HepG2 (cell line): ENCODE results near the gene KAT14. TPM values are rescaled to one million over a fixed set of nuclear protein-coding genes. Genes with fewer than 3 reads are reported as not detected.

Source experiments
- BORCS8-MEF2B ChIP-seq: sonication (generic); formaldehyde crosslinking; IDR thresholded peaks from 2 replicates; pipeline ENCODE4 v1.8.0; 2022; ENCODE audit warnings: mild to moderate bottlenecking, missing genetic modification reagents
- CSRNP1 ChIP-seq: sonication (generic); formaldehyde crosslinking; IDR thresholded peaks from 2 replicates; pipeline ENCODE4 v1.8.1; 2023; ENCODE audit warnings: mild to moderate bottlenecking, missing genetic modification reagents
- DRAP1 ChIP-seq: IDR thresholded peaks from 2 replicates; pipeline ENCODE4 v1.6.1; 2016; ENCODE audit warnings: missing genetic modification reagents, missing compliant biosample characterization
- EEA1 ChIP-seq: sonication (generic); formaldehyde crosslinking; IDR thresholded peaks from 2 replicates; pipeline ENCODE4 v1.5.1; 2020; ENCODE audit warnings: mild to moderate bottlenecking, missing genetic modification reagents, borderline replicate concordance
- FUBP1 ChIP-seq: sonication (generic); formaldehyde crosslinking; IDR thresholded peaks from 2 replicates; pipeline ENCODE4 v1.5.1; 2020; ENCODE audit warnings: missing genetic modification reagents, mild to moderate bottlenecking, borderline replicate concordance
- HOXA3 ChIP-seq: sonication (generic); formaldehyde crosslinking; IDR thresholded peaks from 2 replicates; pipeline ENCODE4 v1.5.0; 2020; ENCODE audit warnings: missing genetic modification reagents
- IKZF4 ChIP-seq: sonication (generic); formaldehyde crosslinking; IDR thresholded peaks from 2 replicates; pipeline ENCODE4 v1.5.1; 2020; ENCODE audit warnings: borderline replicate concordance, mild to moderate bottlenecking, low read depth, missing genetic modification reagents; ENCODE audit errors: not compliant biosample characterization
- NR2F1 ChIP-seq, 2 experiments: fragments of 450-650 bp in 1 of 2; formaldehyde crosslinking in 1 of 2; IDR thresholded peaks; 2 replicates each; pipeline versions ENCODE4 v1.5.0 to v1.6.1; 2016 to 2020; ENCODE audit warnings: mild to moderate bottlenecking in 1 of 2, missing compliant biosample characterization in 1 of 2, missing genetic modification reagents in 1 of 2, moderate library complexity in 1 of 2
- PRMT3 ChIP-seq: sonication (generic); formaldehyde crosslinking; IDR thresholded peaks from 2 replicates; pipeline ENCODE4 v1.8.1; 2022; ENCODE audit warnings: low read depth, mild to moderate bottlenecking, moderate library complexity, missing genetic modification reagents, borderline replicate concordance
- RBFOX2 ChIP-seq: fragments of 200-400 bp; formaldehyde crosslinking; IDR thresholded peaks from 2 replicates; pipeline ENCODE4 v1.6.1; 2017; ENCODE audit warnings: low read depth, mild to moderate bottlenecking, low read length
- SALL1 ChIP-seq: sonication (generic); formaldehyde crosslinking; IDR thresholded peaks from 2 replicates; pipeline ENCODE4 v1.8.0; 2022; ENCODE audit warnings: mild to moderate bottlenecking, missing genetic modification reagents
- SNAI1 ChIP-seq: sonication (generic); formaldehyde crosslinking; IDR thresholded peaks from 2 replicates; pipeline ENCODE4 v1.5.0; 2020; ENCODE audit warnings: mild to moderate bottlenecking, missing genetic modification reagents, borderline replicate concordance
- SNAPC2 ChIP-seq: sonication (generic); formaldehyde crosslinking; IDR thresholded peaks from 2 replicates; pipeline ENCODE4 v1.8.1; 2022; ENCODE audit warnings: mild to moderate bottlenecking, missing genetic modification reagents
- SP140L ChIP-seq: sonication (generic); formaldehyde crosslinking; IDR thresholded peaks from 2 replicates; pipeline ENCODE4 v1.4.0; 2020; ENCODE audit warnings: missing genetic modification reagents, borderline replicate concordance
- SRSF4 ChIP-seq: fragments of 200-400 bp; formaldehyde crosslinking; IDR thresholded peaks from one replicate; pipeline ENCODE4 v1.6.1; 2018; ENCODE audit warnings: mild to moderate bottlenecking, low read depth, low read length, moderate library complexity; ENCODE audit not compliant: poor library complexity, severe bottlenecking
- ZBTB21 ChIP-seq: sonication (generic); formaldehyde crosslinking; IDR thresholded peaks from 2 replicates; pipeline ENCODE4 v1.4.0; 2020; ENCODE audit warnings: missing genetic modification reagents
- ZBTB44 ChIP-seq: sonication (generic); formaldehyde crosslinking; IDR thresholded peaks from 2 replicates; pipeline ENCODE4 v1.4.0; 2020; ENCODE audit warnings: missing genetic modification reagents
- ZKSCAN1 ChIP-seq: fragments of 150-350 bp; IDR thresholded peaks from 2 replicates; pipeline ENCODE4 v1.6.1; 2014; ENCODE audit warnings: low read length
- ZMYM4 ChIP-seq: sonication (generic); formaldehyde crosslinking; IDR thresholded peaks from 2 replicates; pipeline ENCODE4 v1.8.1; 2023; ENCODE audit warnings: mild to moderate bottlenecking, missing genetic modification reagents
- ZNF30 ChIP-seq: sonication (generic); formaldehyde crosslinking; IDR thresholded peaks from 2 replicates; pipeline ENCODE4 v1.5.0; 2020; ENCODE audit warnings: mild to moderate bottlenecking, missing genetic modification reagents
- ZNF362 ChIP-seq: sonication (generic); formaldehyde crosslinking; IDR thresholded peaks from 2 replicates; pipeline ENCODE4 v1.4.0; 2020; ENCODE audit warnings: missing genetic modification reagents, mild to moderate bottlenecking, borderline replicate concordance
- ZNF766 ChIP-seq: sonication (generic); formaldehyde crosslinking; IDR thresholded peaks from 2 replicates; pipeline ENCODE4 v1.5.0; 2020; ENCODE audit warnings: missing genetic modification reagents, borderline replicate concordance
- ZSCAN30 ChIP-seq: sonication (generic); formaldehyde crosslinking; IDR thresholded peaks from 2 replicates; pipeline ENCODE4 v1.5.0; 2020; ENCODE audit warnings: mild to moderate bottlenecking, missing genetic modification reagents
- polyA plus RNA-seq, 8 experiments: library from polyadenylated mRNA; depleted of rRNA in 3 of 8; stranded (reverse) in 7 of 8; unstranded in 1 of 8; fragments of >200 nt; fragmentation: Illumina TruSeq in 4 of 8; extraction: Trizol in 4 of 8; gene quantifications; 2 replicates each; pipeline versions ENCODE4 v1.2.1 to v1.2.3, GENCODE V29; 2011 to 2016; ENCODE audit warnings: low read depth in 4 of 8, missing spikeins in 1 of 8, mixed read lengths in 1 of 8; ENCODE audit not compliant: insufficient read depth in 1 of 8
- total RNA-seq, 5 experiments: library from RNA; depleted of rRNA; stranded (reverse); fragments of >200 nt; fragmentation: Illumina TruSeq; extraction: Trizol; gene quantifications; 2 replicates each; pipeline ENCODE4 v1.2.3, GENCODE V29; 2016; ENCODE audit warnings: low read depth in 1 of 5
- TF ChIP-seq, protein P1 (sequence below): sonication (generic); formaldehyde crosslinking; IDR thresholded peaks from 2 replicates; pipeline ENCODE4 v1.8.1; 2023; ENCODE audit warnings: missing genetic modification reagents, mild to moderate bottlenecking, borderline replicate concordance

The KAT14 gene
- total and polyA plus RNA-seq, 2 of the 13 experiments (the other 11 are each of a cell fraction or from before 2014, with no cell fraction given) = 5.1 to 15.1 TPM

DNA sequence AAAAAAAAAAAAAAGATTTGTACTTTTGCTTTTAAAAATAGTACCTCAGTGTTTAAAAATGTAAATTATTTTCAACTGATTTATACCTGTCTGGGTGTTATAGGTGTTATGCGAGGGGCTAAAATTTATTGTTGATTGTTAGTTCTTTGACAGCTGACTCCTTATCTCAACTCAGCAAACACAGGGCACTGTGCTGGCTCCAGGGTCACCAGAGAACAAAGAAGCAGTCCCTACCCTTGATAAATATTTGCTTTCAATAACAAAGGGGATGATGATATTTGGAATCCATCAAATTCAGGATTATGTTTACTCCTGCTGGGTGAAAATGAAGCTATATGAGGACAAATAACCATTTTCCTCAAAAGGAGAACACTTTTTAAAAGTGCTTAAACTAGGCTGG is 34.2 kb upstream of the KAT14 start (continued):
- TF ChIP-seq ZBTB44 (CRISPR knock-in tag) = no peak
- TF ChIP-seq RBFOX2 = no peak
- TF ChIP-seq PRMT3 (CRISPR knock-in tag) = no peak
- no peak for TF ChIP-seq EEA1 (CRISPR knock-in tag)
- TF ChIP-seq ZNF30 (CRISPR knock-in tag) = no peak
- peak; percentile 42; the same call in 1 of the 2 replicates for TF ChIP-seq SALL1 (CRISPR knock-in tag)
- no peak for TF ChIP-seq SNAPC2 (CRISPR knock-in tag)
- TF ChIP-seq BORCS8-MEF2B = no peak
- no peak for TF ChIP-seq FUBP1 (CRISPR knock-in tag)
- no peak for TF ChIP-seq ZNF362
- TF ChIP-seq SP140L = no peak
- no peak for TF ChIP-seq ZMYM4 (CRISPR knock-in tag)
- no peak for TF ChIP-seq ZSCAN30 (CRISPR knock-in tag)
- no peak for TF ChIP-seq IKZF4 (CRISPR knock-in tag)
- no peak for TF ChIP-seq CSRNP1 (CRISPR knock-in tag)
- no peak for TF ChIP-seq ZKSCAN1
- no peak for TF ChIP-seq ZNF766 (CRISPR knock-in tag)
- no peak for TF ChIP-seq SRSF4
- no peak for TF ChIP-seq ZBTB21 (CRISPR knock-in tag)
- TF ChIP-seq DRAP1 (CRISPR knock-in tag) = no peak
- no peak for TF ChIP-seq SNAI1 (CRISPR knock-in tag)
- no peak for TF ChIP-seq HOXA3 (CRISPR knock-in tag)
- peak in 1 of 2 experiments; percentile 85; a peak in 2 of 4 replicates for TF ChIP-seq NR2F1 (CRISPR knock-in tag; IDR thresholded peaks at IDR 0.05)
- TF ChIP-seq, protein P1, sequence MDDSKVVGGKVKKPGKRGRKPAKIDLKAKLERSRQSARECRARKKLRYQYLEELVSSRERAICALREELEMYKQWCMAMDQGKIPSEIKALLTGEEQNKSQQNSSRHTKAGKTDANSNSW = no peak
